Measurements from ENCODE around the gene B3GNT9.

The B3GNT9 gene

GRCh38 chr16:67166110-67166547 is 15.3 kb upstream of the B3GNT9 start:
- no peak for DNase-seq

- no peak for DNase-seq
Observed at GRCh38 chr16:67165121-67166078, 14.6 kb upstream of the B3GNT9 start.

GRCh38 chr16:67164599-67165061 is 13.8 kb upstream of the B3GNT9 start, which contains the start of gene HSF4:
Gene HSF4 (plus strand): TSS chr16:67164745. CDS start chr16:67164812, 67 bp downstream.
- DNase-seq = no peak

- no peak for DNase-seq
Observed at GRCh38 chr16:67163999-67164558, 13.3 kb upstream of the B3GNT9 start.

- DNase-seq = no peak
Observed at GRCh38 chr16:67163164-67163998, 12.6 kb upstream of the B3GNT9 start.

- DNase-seq = no peak
Observed at GRCh38 chr16:67162506-67163163, 11.8 kb upstream of the B3GNT9 start.

GRCh38 chr16:67161595-67162058 is 10.8 kb upstream of the B3GNT9 start:
- DNase-seq = no peak

DNA sequence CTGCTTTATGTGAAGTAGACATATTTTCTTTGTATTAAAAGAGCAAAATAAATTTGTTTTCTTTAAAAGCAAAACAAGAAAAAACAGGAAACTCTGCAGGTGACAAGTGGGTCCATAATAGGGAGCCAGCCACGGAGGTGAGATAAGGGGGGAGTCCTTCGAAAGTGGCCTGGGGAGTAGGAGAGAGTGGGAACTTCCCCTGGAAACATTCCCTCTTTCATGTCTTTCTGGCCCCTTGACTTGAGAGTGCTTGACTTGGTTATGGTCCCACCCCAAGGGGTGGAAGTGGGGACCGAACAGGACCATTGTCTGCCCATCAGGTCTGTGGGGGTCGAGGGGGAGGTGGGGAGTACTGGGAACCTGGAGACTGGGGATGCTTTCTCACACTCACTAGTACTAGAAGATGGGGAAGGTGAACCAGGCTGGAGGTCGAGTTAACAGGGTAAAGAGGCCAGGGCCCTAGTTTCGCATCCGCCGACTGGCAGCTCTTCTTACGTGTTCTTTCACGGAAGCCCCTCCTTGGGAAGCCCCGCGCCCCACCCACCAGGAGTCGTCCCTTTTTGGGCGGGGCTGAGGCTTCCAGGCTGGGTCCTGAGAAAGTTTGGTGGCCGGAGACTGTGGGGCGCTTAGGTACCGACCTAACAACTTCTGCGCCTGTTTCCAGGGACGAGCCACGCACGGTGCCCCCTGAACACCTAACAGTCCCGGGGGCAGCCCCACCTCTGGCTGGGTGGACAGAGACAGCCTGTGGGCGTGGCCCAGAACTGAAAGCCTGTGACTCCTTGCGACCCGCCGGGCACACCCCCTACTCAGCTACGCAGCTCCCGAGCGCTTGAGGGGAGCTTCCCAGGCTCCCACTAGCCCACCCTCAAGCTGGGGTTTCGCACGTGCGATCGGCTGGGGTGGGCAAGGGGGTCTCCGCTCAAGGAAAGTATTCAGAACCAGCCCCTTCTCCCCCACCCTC is 8.1 kb upstream of the B3GNT9 start:
- DNase-seq = peak in 1 of 2 experiments; percentile 16

DNA sequence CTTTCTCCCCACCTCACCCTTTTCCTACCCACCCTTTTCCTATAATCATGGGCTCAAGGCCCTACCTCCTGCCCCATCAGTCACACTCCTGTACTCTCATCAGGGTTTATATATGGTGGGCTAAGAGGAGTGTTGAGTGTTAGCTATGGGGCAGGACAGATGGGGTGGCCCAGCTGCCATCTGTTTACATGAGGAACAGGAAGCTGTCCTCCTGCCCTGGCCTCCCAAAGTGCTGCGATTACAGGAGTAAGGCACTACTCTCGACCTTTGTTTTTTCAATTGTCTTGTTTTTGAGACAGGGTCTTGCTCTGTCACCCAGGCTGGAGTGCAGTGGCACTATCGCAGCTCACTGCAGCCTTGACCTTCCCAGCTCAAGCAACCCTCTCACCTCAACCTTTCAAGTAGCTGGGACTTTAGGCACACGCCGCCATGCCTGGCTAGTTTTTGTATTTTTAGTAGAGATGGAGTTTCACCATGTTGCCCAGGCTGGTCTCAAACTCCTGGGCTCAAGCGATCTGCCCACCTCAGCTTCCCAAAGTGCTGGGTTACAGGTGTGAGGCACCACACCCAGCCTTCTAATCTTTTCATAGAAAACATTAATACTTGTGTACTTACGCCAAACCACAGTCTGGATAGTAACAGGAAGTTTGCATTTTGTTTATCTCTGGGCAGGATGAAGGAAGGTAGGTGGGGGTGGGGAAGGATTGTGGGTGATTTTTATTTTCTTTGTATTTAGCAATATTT is 7.3 kb upstream of the B3GNT9 start:
- no peak for DNase-seq

DNA sequence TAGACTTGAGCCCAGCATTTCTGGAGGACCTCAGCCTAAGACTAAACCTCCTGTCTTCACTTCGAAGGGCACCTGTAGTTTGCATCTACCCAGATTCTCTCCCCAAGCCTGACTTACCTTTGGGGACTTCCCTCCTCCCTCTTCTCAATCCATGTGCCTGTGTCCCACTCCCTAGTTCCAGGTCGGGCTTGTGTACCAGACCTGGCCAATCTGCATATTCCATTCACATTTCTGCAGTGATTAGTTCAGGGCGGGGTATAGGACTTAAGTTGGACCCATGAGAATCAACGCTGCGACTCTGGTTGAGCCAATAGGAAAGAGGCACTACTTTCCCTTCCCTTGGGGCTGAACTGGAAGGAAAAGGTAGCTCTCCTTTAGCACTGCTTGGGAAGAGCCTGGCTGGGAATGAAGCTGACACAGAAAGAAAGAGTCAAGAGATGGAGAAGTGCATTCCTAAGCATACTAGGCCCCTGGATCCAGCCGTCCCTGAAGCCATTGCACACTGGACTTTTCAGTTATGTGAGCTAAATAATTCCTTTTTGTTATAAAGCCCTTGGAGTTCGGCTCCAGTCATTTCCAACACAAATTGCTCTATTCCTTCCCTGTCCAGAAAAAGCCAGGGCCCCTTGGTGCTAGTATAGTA is 6.4 kb upstream of the B3GNT9 start:
- no peak for DNase-seq

DNA sequence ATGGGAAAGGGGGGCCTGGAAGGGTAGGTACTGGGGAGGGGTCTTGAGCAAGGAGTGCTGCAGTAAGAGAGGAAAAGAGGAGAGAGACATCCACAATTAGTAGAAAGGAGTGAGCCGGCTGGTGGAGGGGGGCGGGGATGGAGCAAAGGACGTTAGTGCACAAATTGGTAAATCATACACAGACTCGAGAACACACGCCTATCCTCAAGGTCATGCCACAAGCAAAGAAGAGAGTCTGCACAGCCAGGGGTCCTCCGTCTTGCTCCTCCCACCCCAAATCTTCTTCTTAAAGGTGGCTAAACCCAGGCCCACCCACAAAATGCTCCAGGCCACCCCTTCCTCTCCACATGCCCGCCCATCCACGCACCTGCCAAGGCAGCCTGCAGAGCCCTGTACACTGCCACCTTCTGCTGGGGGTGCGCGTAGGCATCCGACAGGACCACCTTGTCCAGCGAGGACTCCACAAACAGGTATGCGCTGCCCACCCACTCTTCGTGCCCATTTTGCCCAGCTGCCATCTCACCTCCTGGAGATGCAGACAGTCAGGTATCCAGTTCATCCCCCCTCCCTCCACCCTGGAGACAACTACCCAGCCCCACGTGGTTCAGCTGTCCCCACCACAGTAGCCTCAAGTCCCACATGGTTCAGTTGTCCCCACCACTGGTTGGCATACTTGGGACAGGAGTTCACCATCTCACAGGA is 5.5 kb upstream of the B3GNT9 start:
- DNase-seq = no peak

DNA sequence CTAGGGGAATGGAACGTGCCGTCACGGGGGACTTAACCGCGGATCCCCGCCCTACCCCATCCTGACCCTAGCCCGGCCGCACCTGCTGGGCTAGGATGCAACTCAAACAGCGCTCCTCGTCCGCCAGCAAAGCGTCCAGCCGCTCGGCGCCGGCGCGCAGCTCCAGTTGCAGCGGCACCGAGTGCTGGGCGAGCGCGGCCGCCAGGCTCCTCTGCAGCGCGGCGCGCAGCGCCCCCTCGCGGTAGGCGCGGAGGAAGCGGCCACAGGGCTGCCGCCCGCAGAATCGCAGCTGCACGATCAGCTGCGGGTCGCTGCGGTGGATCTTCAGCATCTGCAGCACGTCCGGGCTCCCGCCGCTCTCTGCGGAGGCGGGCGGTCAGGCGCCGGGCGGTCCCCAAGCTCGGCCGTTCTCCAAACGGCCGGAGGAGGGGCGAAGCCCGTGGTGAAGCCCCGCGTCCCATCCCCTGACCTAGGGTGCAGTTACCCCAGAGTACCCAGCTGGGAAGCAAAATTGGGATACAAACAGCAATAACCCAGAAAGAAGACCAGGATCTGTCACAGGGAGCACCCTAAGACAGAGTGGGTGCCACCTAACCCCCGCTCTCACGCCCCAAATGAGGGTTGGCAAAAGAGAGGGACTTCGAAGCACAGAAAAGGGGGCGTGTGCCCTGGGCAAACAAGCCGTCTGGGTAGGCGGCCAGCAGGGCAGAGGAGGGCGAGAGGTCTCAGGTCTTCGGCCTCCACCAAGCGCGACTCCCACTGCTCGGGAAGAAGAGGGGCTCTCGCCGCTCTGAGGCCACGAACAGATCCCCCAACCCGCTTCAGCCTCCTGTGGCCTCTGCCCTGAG is 4.7 kb upstream of the B3GNT9 start:
- DNase-seq = peak; percentile 59 to 61

- no peak for DNase-seq
Observed at GRCh38 chr16:67154578-67155294, 3.9 kb upstream of the B3GNT9 start.

- no peak for DNase-seq
Observed at GRCh38 chr16:67151431-67152097, 766 bp upstream of the B3GNT9 start.

DNA sequence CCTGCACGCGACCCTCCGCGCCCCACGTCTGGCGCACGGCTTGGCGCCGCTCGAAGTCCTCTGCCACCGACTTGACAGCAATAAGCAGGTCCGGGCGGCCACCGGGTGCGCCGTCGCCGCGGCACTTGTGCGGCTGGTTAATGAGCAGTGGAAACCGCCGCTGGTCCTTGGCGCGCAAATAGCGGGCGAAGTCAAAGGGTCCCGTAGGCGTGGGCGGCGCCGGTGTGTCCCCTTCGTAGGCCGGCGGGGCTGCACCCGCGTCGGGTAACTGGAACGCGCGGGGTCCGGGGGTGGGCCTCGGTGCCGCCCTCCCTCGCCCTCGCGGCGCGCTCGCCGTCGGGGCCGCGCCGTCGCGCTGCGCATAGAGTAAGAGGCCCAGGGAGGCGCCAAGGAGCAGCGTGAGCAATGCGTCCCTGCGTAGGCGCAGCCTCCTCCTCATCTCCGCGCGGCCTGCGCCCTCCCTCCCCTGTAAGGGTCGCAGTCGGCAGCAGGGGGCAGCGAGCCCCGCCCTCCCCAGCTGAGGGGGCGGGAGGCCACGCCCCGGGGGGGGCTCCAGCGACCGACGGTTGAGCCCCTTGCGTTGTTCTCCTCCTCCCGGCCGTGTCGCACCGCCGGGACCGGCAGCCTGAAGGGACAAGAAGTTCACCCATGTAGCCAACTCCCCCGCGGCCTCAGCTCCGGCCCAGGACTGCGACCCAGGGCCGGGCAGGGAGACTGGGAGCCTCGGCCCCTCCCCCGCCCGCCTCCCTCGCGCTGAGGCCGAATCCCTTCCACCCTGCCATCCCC is 558 bp downstream of the B3GNT9 start:
- no peak for DNase-seq

All from AML-193 (cell line).